Karpas-422 (cell line): ENCODE measurements around the gene NADK. TPM values are rescaled to one million over a fixed set of nuclear protein-coding genes. Genes with fewer than 3 reads are reported as not detected.

Experiments used
- DNase-seq: peaks from one replicate; pipeline ENCODE4 v3.0.0-alpha.2; 2015
- H2AFZ ChIP-seq: fragments of 200-600 bp; sonication (generic); 2 replicates; pipeline ENCODE4 v1.6.1; 2014; ENCODE audit warnings: antibody characterized with exemption, low read length, mixed read lengths
- H3K27ac ChIP-seq: fragments of 200-600 bp; sonication (generic); 2 replicates; pipeline ENCODE4 v1.5.1; 2014; ENCODE audit warnings: mild to moderate bottlenecking, low read length, moderate library complexity
- H3K27me3 ChIP-seq: fragments of 200-600 bp; sonication (generic); 2 replicates; pipeline ENCODE4 v1.6.1; 2014; ENCODE audit warnings: low read length, mixed read lengths
- H3K36me3 ChIP-seq: fragments of 200-600 bp; sonication (generic); 2 replicates; pipeline ENCODE4 v1.6.1; 2014; ENCODE audit warnings: low read length, mixed read lengths; ENCODE audit not compliant: insufficient read depth
- H3K4me1 ChIP-seq: fragments of 200-600 bp; sonication (generic); 2 replicates; pipeline ENCODE4 v1.6.1; 2014; ENCODE audit warnings: mild to moderate bottlenecking, low read length, mixed read lengths
- H3K4me2 ChIP-seq: fragments of 200-600 bp; sonication (generic); 2 replicates; pipeline ENCODE4 v1.6.1; 2014; ENCODE audit warnings: low read length, low read depth, mild to moderate bottlenecking; ENCODE audit not compliant: poor library complexity, severe bottlenecking
- H3K4me3 ChIP-seq: fragments of 200-600 bp; sonication (generic); 2 replicates; pipeline ENCODE4 v1.5.1; 2014; ENCODE audit warnings: mild to moderate bottlenecking, antibody characterized with exemption, low read length, mixed read lengths
- H3K79me2 ChIP-seq: fragments of 200-600 bp; sonication (generic); 2 replicates; pipeline ENCODE4 v1.6.1; 2014; ENCODE audit warnings: mild to moderate bottlenecking, low read length, mixed read lengths
- H3K9ac ChIP-seq: fragments of 200-600 bp; sonication (generic); 2 replicates; pipeline ENCODE4 v1.6.0; 2014; ENCODE audit warnings: low read length
- H3K9me2 ChIP-seq: fragments of 200-600 bp; sonication (generic), shearing (Covaris generic); replicated peaks from 2 replicates; pipeline ENCODE4 v1.6.0; 2014; ENCODE audit warnings: mild to moderate bottlenecking, low read length, moderate library complexity; ENCODE audit not compliant: insufficient read depth
- H3K9me3 ChIP-seq: fragments of 300-700, 200-600 bp; sonication (generic); 2 replicates; pipeline ENCODE4 v1.6.1; 2014; ENCODE audit warnings: low read length, mixed read lengths
- H4K20me1 ChIP-seq: fragments of 200-600 bp; sonication (generic); 2 replicates; pipeline ENCODE4 v1.6.1; 2014; ENCODE audit warnings: mild to moderate bottlenecking, antibody characterized with exemption, low read length, low read depth; ENCODE audit not compliant: insufficient read depth
- total RNA-seq: library from RNA; depleted of rRNA; stranded (reverse); fragments of >200 nt; shearing (Covaris generic); gene quantifications from 2 replicates; pipeline ENCODE4 v1.2.3, GENCODE V29; 2014; ENCODE audit warnings: low replicate concordance

Gene NADK
- total RNA-seq, 1 experiment from 2014 or later: 44.3 TPM

GRCh38 chr1:1777583-1777899, 729 bp downstream of the NADK start:
- Histone ChIP-seq H4K20me1 (peaks cover 18% of the 10 kb centered on the region; the same call in 1 of the 2 replicates), H3K4me3 (peak overlapping the region; percentile 97), H3K27ac (peak overlapping the region; percentile 98), H2AFZ (no peak overlapping the region), H3K27me3 (no peaks in the 10 kb centered on the region), H3K9ac (peak overlapping the region; percentile 100), H3K79me2 (peaks cover 55% of the 10 kb centered on the region), H3K9me2 (no peaks in the 10 kb centered on the region), H3K4me2 (peak overlapping the region; percentile 81), H3K4me1 (peaks cover 61% of the 10 kb centered on the region), H3K9me3 (no peaks in the 10 kb centered on the region), H3K36me3 (peaks cover 37% of the 10 kb centered on the region)
- DNase-seq: peak; percentile 57

DNA sequence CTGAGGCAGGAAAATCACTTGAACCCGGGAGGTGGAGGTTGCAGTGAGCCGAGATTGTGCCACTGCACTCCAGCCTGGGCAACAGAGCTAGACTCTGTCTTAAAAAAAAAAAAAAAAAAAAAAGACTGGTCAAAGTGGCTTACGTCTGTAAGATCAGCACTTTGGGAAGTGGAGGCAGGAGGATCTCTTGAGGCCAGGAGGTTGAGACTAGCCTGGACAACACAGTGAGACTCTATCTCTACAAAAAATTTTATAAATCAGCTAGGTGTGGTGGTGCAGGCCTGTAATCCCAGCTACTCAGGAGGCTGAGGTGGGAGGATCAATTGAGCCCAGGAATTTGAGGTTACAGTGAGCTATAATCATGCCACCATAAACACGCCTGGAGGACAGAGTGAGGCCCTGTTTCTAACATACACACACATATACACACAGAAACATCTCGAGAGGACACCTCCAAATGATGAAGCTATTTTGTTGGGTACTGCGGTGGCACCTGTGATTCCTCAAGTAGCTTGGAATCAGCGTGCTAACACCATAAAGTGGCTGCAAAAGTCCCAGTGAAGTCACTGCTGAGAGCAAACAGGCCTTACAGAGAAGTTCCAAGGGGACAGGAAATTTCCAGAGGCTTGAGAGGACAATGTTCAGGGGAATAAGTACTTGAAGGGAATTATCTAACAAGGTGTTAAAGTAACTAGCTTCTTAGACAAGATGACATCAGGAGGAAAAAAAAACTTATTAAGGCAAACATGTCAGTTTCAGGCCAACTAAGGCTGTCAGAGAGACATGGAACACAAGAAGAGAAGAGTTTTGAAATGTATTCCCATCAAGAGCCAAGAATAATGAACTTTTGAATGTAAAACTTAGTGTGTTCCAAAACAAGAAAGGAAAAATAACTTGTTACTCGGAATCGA, 1.3 kb downstream of the NADK start:
- no peaks in the 10 kb centered on the region for H3K9me2 ChIP-seq
- peak overlapping the region; percentile 81 for H3K4me2 ChIP-seq
- peak overlapping the region; percentile 100 for H3K9ac ChIP-seq
- no peaks in the 10 kb centered on the region for H3K9me3 ChIP-seq
- peak overlapping the region; percentile 97 for H3K4me3 ChIP-seq
- no peak for DNase-seq
- peaks cover 43% of the 10 kb centered on the region for H3K36me3 ChIP-seq
- no peaks in the 10 kb centered on the region for H3K27me3 ChIP-seq
- H3K79me2 ChIP-seq: peaks cover 61% of the 10 kb centered on the region
- H3K27ac ChIP-seq: peak overlapping the region; percentile 98
- H2AFZ ChIP-seq: no peak overlapping the region
- peaks cover 18% of the 10 kb centered on the region; the same call in 1 of the 2 replicates for H4K20me1 ChIP-seq
- H3K4me1 ChIP-seq: peaks cover 55% of the 10 kb centered on the region

- no peaks in the 10 kb centered on the region for H3K27me3 ChIP-seq
- no peaks in the 10 kb centered on the region for H3K9me2 ChIP-seq
- peak overlapping the region; percentile 98 for H3K27ac ChIP-seq
- no peak overlapping the region for H2AFZ ChIP-seq
- H3K79me2 ChIP-seq: peaks cover 73% of the 10 kb centered on the region
- H4K20me1 ChIP-seq: peaks cover 21% of the 10 kb centered on the region
- DNase-seq: peak; percentile 64
- H3K9ac ChIP-seq: peak overlapping the region; percentile 55
- peak overlapping the region; percentile 97 for H3K4me3 ChIP-seq
- peaks cover 52% of the 10 kb centered on the region for H3K36me3 ChIP-seq
- peaks cover 42% of the 10 kb centered on the region for H3K4me1 ChIP-seq
- no peaks in the 10 kb centered on the region for H3K9me3 ChIP-seq
- peak overlapping the region; percentile 81 for H3K4me2 ChIP-seq
Measured at GRCh38 chr1:1775327-1776226, 2.7 kb downstream of the NADK start.

GRCh38 chr1:1773874-1774273, 4.4 kb downstream of the NADK start:
- DNase-seq: no peak
- H2AFZ ChIP-seq: no peak overlapping the region
- H3K9me3 ChIP-seq: no peaks in the 10 kb centered on the region
- no peaks in the 10 kb centered on the region for H3K9me2 ChIP-seq
- peaks cover 25% of the 10 kb centered on the region for H3K4me1 ChIP-seq
- no peak overlapping the region for H3K4me2 ChIP-seq
- H3K79me2 ChIP-seq: peaks cover 90% of the 10 kb centered on the region
- peaks cover 31% of the 10 kb centered on the region for H4K20me1 ChIP-seq
- no peak overlapping the region for H3K4me3 ChIP-seq
- H3K9ac ChIP-seq: no peak overlapping the region
- H3K36me3 ChIP-seq: peaks cover 62% of the 10 kb centered on the region
- no peak overlapping the region for H3K27ac ChIP-seq
- no peaks in the 10 kb centered on the region for H3K27me3 ChIP-seq

DNA sequence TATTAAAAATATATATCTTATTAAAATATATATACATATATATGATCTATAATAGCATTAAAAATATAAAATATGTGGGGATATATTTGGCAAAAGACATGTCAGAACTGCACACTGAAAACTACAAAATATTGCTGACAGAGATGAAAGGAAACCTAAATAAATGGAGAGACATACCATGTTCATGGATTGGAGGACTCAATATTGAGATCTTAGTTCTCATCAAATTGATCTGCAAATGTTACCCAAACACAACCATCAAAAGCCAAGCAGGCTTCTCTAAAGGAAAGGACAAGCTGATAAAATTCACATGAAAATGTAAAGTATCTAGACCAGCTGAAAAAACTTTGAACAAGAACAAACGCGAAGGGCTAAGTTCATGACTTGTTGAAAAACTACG, 7.2 kb downstream of the NADK start:
- H3K4me1 ChIP-seq: peaks cover 12% of the 10 kb centered on the region
- no peak for DNase-seq
- H3K79me2 ChIP-seq: peaks cover 96% of the 10 kb centered on the region
- no peak overlapping the region for H2AFZ ChIP-seq
- no peaks in the 10 kb centered on the region for H3K9me2 ChIP-seq
- H3K27ac ChIP-seq: no peak overlapping the region
- H3K9me3 ChIP-seq: no peaks in the 10 kb centered on the region
- peaks cover 76% of the 10 kb centered on the region for H3K36me3 ChIP-seq
- peaks cover 54% of the 10 kb centered on the region for H4K20me1 ChIP-seq
- no peak overlapping the region for H3K4me3 ChIP-seq
- H3K9ac ChIP-seq: no peak overlapping the region
- no peak overlapping the region for H3K4me2 ChIP-seq
- no peaks in the 10 kb centered on the region for H3K27me3 ChIP-seq

- no peaks in the 10 kb centered on the region for H3K9me2 ChIP-seq
- no peak overlapping the region for H2AFZ ChIP-seq
- H3K9me3 ChIP-seq: no peaks in the 10 kb centered on the region
- no peak overlapping the region for H3K4me3 ChIP-seq
- H3K36me3 ChIP-seq: peaks cover 67% of the 10 kb centered on the region
- H3K4me1 ChIP-seq: peaks cover 2% of the 10 kb centered on the region; the same call in 1 of the 2 replicates
- H3K27ac ChIP-seq: no peak overlapping the region
- H3K79me2 ChIP-seq: peaks cover 95% of the 10 kb centered on the region
- no peak for DNase-seq
- peaks cover 45% of the 10 kb centered on the region for H4K20me1 ChIP-seq
- no peaks in the 10 kb centered on the region for H3K27me3 ChIP-seq
- H3K4me2 ChIP-seq: no peak overlapping the region
- H3K9ac ChIP-seq: no peak overlapping the region
Measured at GRCh38 chr1:1770102-1770501, 8.2 kb downstream of the NADK start.

GRCh38 chr1:1768249-1768992, 9.8 kb downstream of the NADK start:
- Histone ChIP-seq H2AFZ (no peak overlapping the region), H3K27ac (no peak overlapping the region), H3K9me2 (no peaks in the 10 kb centered on the region), H3K4me3 (no peak overlapping the region), H3K4me2 (no peak overlapping the region), H3K9ac (no peak overlapping the region), H3K79me2 (peaks cover 94% of the 10 kb centered on the region), H3K27me3 (no peaks in the 10 kb centered on the region), H3K9me3 (no peaks in the 10 kb centered on the region), H3K4me1 (no peaks in the 10 kb centered on the region), H4K20me1 (peaks cover 50% of the 10 kb centered on the region), H3K36me3 (peaks cover 62% of the 10 kb centered on the region)
- no peak for DNase-seq
